NCI-H82 treated with DMSO at 0.1 percent for 48 hours (cell line): ENCODE data around the gene PTPN23.

Experiments used
- DNase-seq: peaks from one replicate; lab custom pipeline; 2025; ENCODE audit not compliant: unreplicated experiment; lab: John Stamatoyannopoulos, UW

Gene PTPN23

DNA sequence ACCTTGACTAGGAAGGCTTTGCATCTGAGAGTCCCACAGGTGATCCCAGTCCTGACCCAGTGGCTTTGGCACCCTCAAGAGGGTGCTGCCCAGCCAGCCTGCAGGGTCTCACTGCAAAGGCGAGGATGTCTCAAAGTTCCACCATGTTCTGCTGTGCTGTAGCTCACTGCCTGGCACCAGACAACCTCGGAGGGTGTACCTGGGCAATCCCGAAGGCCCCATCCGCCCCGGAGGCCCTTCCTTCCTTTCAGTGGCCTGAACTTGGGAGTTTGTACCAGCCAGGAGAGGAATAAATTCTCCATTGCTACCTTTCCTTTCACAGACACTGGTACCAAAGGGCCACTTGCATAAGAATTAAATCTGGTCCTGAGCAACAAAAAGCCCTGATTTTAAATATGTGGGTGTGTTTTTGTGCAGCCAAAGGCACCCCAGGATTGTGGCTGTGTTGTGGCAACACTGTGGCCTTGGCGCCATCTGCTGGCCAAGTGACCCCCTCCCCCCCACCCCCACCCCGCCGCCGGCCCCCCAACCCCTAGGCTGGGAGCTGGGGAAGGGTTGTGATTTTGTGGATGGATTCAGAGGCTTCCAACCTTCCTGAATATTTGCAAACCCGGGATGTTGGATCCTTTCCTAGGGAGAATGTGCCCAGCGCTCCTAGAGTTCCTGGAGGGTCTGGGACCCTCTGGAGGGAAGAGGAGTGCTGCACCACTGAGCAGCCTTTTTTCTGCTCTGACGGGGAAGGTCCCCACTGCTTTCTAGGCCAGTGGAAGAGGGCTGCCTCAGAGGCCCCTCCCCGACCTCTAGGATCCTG, 9.7 kb upstream of the PTPN23 start:
- no peak for DNase-seq

DNA sequence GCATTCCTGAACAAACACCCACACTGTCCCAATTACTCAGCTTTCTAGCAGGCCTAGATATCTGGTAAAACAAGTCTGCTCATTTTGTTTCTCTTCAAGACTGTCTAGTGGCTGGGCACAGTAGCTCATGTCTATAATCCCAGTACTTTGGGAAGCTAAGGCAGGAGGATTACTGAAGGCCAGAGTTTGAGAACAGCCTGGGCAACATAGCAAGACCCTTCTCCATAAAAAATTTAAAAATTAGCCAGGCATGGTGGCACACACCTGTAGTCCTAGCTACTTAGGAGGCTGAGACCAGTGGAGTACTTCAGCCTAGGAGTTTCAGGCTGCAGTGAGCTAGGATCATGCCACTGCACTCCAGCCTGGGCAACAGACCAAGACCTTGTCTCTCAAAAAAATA, 6.2 kb upstream of the PTPN23 start:
- DNase-seq: no peak

DNA sequence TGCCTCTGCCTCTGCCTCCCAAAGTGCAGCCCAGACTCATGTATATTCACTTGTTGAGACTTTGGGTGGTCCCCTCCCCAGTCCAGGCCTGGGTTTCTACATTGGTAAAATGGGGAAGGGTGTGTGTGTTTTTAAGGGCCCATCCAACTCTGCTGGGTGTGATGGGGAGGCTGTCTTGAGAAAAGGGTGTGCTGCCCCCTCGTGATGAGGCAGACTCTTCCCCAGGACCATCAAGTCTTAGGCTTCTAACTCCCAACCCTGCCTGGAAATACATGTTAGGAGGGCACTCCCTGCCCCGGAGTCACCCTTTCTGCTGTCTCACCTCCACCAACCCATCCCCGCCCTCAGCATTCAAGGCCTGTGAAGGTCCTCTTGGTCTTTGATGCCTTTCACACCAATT, 4.4 kb upstream of the PTPN23 start:
- DNase-seq: no peak

DNA sequence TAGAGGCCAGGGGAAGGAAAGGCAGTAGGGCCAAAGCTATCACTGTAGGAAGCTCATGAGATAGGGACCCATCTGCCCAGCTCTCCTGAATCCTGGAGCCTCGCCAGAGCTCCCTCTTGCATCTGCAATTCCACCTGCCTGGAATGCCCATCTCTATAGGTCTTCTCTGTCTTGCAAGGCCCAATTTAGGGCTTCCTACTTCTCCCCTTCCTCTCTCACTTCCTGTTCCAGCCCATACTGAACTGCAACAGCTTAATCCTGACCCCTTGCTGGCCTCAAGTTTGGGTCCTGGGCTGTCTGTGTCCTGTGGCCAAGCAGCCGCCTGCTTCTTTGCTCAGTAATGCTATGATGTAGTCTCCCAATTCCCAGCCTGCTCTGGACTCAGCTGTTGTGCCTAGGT, 3.6 kb upstream of the PTPN23 start:
- DNase-seq: no peak

DNA sequence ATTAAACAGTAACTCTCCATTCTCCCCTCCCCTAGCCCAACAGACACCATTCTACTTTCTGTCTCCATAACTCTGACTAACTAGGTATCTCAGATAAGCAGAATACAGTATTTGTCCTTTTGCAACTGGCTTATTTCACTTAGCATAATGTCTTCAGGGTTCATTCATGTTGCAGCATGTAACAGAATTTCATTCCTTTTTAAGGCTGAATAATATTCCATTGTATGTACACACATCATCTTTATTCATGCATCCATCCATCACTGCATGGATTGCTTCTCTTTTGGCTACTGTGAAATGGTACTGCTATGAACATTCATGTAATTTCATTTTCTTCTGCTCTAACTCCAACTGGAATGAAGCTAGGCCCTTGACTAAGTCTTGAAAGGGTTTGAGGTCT, 2.0 kb upstream of the PTPN23 start:
- no peak for DNase-seq

DNA sequence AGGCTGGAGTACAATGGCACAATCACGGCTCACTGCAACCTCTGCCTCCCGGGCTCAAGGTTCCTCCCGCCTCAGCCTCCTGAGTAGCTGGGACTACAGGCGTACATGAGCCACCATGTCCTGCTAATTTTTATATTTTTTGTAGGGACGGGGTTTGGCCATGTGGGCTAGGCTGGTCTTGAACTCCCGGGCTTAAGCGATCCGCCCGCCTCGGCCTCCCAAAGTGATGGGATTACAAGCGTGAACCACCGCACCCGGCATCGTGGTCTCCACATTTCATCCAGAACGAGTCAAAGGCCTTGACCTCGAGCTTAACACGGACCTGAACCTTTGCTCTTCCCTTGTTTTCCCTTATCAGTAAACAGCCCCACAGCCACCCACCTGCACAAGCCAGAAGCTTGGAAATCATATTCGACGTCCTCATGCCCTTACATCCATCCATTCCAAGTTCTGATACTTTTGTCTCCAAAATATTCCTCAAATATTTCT, 1.4 kb upstream of the PTPN23 start:
- no peak for DNase-seq

DNA sequence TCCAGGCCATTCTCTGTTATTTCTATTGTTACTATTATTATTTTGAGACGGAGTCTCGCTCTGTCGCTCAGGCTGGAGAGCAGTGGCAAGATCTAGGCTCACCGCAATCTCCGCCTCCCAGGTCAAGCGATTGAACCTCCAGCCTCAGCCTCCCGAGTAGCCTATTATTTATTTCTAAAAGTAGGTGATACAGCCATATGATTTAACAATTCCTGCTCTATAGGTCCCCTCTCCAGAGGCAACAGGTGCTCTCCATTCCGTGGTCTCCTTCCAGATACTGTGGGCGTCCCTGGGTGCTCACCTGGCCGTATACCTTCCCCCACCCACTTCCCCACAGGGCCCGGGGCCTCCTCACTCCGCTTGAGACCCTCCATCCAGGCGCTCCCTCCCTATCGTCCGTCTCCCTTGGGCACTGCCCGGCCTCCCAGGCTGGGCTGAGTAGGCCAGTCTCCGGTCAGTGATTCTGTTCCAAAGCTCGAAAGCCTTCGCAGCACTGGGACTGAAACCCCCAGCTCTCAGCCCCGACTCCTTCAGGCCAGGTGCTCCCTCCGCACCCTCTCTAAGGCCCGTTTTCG, 708 bp upstream of the PTPN23 start:
- DNase-seq: no peak

DNA sequence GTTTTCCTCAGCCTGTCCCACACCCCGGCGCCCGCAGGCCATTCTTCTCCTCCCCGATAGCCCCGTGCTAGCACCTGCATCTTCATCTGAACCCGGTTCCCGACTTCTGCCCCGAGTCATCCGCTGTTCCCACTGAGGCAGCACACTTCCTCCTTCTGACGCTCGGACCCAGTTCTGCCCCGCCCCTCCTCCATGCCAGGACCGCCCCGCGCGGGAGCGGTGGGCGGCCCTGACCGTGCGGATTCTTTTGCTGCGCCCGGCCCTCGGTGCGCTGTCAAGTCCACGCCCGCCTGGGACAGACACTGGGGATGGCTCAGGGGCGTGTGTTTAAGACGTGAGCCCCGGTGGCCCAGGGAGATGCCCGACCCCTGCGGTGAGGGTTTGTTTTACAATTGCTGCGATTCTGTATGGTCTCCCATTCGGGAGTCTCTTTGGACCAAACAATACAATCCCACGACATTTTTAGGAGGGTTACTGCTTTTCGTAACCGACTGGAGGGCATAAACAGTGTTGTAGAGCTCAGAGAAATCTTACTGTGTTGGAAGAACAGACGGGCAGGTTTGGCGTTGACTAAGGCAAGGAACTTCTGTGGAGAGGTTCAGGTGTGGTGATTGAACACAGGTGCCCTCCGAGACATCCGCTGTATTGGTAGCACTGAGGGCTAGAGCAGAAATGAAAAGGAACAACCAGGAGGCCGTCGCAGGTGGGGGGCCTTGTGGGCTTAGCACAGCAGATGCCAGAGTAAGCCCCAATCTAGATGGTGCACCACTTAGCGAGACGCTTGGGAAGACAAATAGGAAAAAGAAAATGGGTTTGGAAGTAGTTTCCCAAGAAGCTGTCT, 716 bp downstream of the PTPN23 start:
- peak; percentile 42 for DNase-seq

DNA sequence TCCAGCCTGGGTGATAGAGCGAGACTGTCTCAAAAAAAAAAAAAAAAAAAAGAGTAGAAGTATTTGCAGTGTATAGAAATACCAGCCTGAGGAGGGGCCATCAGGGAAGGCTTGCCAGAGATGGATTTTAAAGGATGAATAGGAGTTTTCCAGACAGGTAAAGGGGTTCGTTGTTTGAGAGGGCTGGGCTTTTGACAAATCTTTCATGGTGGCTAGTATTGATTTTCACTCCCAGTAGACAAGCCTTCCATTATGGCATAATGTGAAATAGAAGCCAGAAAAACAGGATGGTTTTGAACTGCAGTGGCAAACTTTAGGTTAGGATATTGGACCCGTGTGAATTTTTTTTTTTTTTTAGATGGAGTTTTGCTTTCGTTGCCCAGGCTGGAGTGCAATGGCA, 3.6 kb downstream of the PTPN23 start:
- no peak for DNase-seq

DNA sequence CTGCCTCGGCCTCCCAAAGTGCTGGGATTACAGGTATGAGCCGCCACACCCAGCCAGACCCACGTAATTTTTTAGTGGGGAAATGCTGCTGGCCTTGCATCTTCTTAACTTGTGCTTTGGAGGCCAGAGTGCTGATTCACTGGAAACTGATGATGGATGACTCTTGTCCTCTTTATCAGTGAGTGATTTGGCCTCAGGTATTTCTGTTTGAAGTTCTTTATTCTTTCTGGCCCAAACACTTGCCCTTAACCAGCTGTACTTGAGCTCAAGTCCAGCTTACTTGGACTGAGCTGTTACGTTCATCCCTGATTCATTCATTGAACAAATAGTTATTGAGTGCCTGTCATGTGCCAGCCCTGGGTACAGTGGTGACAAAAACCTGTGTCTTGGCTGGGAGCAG, 4.2 kb downstream of the PTPN23 start:
- no peak for DNase-seq

DNA sequence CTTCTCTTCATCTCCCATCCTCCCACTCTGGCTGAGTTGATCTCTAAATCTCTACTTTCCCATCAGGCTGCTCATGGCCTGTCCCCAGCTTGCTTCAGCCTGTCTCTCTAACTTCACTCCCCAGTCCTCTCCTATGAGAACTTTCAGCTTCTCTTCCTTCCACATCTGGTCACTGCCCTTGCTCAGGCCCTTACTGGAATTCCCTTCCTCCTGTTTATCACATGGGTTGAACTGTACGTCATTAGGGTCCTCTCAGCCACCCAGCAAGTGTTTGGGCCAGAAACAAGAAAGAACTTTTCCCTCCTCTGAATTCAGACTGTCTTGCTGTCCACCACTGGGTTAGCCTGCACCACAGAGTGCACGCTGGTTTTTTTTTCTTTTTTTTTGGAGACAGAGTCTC, 5.0 kb downstream of the PTPN23 start:
- DNase-seq: no peak

DNA sequence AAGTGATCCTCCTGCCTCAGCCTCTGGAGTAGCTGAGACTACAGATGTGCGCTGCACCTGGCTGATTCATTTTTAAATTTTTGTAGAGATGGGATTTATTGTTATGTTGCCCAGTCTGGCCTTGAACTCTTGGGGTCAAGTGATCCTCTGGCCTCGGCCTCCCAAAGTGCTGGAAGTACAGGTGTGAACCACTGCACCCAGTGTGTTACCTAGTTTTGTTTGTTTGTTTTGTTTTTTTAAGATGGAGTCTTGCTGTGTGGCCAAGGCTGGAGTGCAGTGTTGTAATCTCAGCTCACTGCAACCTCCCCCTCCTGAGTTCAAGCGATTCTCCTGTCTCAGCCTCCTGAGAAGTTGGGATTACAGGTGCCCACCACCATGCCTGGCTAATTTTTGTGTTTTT, 12.1 kb downstream of the PTPN23 start:
- no peak for DNase-seq

DNA sequence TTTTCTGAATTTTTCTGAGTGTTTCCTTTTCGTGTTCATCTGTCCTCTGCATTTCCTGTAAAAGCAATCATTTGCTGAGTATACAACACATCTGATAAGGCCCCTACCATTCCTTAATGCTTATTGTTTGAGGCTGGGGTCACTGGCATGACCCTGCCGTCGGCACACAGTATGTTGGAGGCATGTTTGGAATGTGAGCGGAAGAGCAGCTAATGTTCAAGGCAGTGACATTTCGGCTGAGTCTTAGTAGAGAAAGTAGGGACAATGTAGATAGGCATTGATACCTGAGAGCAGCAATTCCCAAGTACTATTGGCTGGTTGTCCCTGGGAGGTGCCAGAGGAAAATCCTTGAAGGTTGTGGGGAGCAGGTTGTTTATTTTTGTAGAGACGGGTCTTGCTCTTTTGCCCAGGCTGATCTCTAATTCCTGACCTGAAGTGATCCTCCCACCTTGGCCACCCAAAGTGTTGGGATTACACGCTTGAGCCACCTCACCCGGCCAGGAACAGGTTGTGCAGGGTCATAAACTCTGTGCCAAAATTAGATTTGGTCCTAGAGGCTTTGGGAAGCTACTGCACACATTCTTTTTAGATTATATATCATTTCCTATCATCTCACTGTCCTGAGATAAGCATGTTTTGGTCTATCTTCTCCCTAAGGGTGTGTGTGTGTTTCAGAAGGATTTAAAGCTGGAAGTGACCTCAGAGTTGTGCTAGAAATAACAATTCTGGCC, 13.5 kb downstream of the PTPN23 start:
- DNase-seq: peak; percentile 58

DNA sequence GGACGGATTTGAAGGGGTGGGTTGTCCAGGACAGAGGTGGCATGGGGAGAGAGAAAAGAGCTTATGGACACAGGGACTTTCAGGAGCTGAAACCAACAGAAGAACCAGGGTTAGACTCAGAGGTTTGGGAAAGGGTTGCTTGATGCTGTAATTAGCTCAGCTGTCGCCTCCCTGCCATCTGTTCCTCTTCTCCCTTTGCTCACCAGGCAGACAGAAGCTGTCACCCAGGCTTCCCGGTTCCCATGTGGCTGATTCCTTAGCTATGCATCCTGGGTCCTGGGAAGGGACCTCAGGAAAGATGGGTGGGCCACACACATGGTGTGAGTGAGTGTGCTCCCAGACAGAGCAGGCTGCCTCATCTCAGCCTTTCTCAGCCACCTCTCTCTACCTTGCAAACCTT, 14.1 kb downstream of the PTPN23 start:
- DNase-seq: peak; percentile 70

DNA sequence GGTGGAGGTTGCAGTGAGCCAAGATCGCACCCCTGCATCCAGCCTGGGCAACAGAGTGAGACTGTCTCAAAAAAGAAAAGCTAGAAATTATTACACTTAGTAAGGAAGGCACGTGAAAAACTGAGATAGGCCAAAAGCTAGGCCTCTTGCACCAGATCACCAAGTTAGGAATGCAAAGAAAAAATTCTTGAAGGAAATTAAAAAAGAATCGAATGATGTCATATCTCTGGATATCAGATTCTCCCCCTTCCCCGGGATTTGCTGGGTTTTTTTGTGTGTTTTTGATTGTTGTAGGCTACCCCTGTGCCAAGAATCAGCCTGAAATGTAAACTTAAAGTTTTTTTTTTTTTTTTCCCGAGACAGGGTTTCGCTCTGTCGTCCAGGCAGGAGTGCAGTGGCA, 17.4 kb downstream of the PTPN23 start:
- DNase-seq: no peak

DNA sequence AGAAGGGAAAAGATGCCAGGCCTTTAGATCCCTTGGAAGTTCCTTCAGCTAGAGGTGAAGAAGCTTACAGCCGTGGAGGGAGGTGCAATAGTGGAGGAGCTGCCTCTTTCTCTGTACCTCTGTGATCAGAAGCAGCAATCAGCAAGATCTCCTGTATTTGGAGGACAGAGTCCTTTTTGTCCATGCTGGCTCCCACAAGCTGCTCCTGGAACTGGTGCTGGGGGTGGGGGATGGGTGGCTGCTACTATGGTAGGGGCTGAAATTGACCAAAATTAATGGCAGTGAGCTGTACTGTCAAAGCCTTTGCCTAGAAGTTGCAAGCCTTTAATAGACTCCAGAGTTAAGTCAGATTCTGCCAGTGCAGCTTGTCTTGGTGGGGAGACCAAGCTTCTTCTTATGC, 18.2 kb downstream of the PTPN23 start:
- no peak for DNase-seq

DNA sequence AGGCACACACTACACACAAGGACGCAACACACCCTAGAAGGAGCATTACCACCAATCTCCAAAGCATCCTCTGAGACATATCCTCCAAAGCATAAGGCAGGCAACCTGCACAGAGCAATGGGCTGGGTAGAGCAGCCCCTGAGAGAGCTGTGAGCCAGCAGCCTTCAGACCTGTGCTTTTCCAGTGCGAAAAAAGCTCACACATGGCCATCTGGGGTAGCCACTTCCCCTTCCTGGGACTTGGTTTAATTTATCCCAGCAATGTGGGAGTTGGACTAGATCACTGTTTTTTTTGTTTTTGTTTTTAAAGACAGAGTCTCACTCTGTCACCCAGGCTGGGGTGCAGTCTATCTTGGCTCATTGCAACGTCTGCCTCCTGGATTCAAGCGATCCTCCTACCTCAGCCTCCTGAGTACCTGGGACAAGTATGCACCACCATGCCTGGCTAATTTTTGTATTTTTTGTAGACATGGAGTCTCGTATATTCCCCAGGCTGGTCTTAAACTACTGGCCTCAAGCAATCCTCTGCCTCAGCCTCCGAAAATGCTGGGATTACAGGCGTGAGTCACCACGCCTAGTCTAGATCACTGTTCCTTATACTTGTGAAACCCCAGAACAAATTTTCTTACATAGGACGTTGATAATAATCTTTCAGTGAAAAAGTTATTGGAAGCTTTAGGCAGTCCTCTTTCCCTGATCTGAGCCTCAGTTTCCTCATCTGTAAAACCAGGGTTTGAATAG, 18.9 kb downstream of the PTPN23 start:
- no peak for DNase-seq

DNA sequence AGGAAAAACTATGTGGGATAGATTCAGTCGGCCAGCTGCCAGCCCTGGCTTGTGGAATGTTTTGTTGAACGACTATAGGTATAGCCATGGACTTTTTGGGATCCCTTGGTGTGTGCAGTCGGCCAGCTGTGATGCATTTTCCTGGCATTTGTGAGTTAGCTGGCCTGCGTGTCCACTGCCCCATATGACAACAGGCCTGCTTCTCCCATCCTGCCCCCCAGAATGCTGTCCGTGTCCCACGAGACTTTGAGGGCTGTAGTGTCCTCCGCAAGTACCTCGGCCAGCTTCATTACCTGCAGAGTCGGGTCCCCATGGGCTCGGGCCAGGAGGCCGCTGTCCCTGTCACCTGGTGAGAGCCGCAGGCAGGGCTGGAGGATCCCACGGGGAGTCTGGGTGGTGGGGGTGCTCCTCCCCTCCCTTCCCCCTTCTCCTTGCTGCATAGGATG, 23.6 kb downstream of the PTPN23 start:
- no peak for DNase-seq

DNA sequence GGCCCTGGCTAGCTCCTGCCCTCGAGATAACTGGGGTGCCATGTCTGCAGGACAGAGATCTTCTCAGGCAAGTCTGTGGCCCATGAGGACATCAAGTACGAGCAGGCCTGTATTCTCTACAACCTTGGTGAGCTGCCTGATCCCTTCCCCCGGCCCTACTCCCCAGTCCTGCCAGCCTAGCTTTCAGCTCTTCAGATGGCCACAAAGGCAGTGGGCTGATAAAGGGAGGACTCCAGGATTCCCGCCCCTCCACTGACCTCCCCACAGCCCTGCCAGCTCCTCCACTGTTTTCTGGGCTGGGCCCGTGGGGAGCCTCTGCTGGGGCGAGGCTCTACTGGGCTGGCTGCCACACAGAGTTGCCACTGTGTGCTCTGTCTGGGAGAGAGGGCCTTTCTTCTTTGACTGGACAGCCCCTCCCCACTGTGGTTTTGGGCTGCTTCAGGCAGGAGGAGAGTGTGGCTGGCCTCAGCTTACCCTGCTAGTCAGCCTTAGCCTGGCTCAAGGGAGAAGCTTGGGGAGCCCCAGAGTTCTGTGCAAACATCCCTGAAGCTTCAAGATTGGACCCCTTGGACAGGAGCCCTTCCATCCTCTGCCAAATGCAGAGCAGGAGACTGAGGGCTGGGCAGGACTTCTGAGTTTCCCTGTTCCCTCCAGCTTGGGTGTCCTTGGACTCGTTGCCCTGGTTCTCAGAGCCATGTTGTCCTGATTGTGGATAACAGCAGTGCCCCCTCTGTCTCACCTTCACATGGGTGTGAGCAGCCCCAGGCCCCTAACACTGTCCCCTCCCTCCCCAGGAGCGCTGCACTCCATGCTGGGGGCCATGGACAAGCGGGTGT, 24.4 kb downstream of the PTPN23 start:
- DNase-seq: no peak
